GM21786 (cell line): ENCODE data around the gene STXBP1.

ENCODE experiments used
- ATAC-seq: cut with Tn5 transposase; IDR thresholded peaks from one replicate; pipeline ENCODE4 v1.9.1; 2021; ENCODE audit not compliant: unreplicated experiment

Gene STXBP1

GRCh38 chr9:127651697-127652610 lies 39.9 kb downstream of the STXBP1 start:
- no peak for ATAC-seq

- ATAC-seq = no peak
These were observed 40.7 kb downstream of the STXBP1 start for GRCh38 chr9:127652733-127653132.

GRCh38 chr9:127654619-127655018 lies 42.5 kb downstream of the STXBP1 start:
- ATAC-seq = no peak

DNA sequence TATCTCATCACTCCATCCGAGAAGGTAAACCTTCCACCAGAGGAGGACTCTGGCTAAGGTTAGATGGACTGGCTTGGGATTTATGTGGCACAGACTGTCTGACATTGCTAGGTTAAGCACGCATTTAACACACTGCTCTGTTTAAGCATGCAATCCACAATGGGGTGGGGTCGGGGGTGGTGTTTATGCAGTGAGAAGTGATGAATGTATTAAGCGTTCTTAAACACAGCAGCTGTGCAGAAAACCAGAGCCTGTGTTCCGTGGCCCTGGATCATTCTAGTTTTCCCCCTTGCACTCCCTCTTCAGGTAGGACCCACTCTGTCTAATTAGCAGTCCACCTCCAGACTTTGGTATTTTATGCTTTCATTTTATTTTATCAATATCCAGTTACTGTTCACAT lies 46.4 kb downstream of the STXBP1 start:
- no peak for ATAC-seq

GRCh38 chr9:127660886-127661741 lies 49.0 kb downstream of the STXBP1 start:
- no peak for ATAC-seq

GRCh38 chr9:127662617-127663016 lies 50.5 kb downstream of the STXBP1 start:
- ATAC-seq = no peak

DNA sequence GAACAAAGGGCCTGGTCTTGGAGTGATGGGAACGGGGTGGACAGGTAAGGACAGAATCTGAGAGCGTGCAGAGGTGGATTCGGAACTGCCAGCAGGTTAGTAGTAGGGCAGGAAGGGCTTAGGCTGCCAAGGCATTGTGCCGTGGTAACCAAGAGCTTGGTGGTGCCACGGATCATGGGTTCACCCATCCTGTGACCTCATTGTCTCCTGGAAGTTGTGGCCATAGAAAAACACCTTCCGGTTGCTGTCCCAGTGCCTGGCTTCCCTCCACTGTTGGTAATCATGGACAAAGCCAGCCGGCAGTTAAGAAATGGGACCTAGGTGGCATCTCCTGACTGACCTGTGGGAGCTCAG lies 52.2 kb downstream of the STXBP1 start:
- ATAC-seq = no peak

DNA sequence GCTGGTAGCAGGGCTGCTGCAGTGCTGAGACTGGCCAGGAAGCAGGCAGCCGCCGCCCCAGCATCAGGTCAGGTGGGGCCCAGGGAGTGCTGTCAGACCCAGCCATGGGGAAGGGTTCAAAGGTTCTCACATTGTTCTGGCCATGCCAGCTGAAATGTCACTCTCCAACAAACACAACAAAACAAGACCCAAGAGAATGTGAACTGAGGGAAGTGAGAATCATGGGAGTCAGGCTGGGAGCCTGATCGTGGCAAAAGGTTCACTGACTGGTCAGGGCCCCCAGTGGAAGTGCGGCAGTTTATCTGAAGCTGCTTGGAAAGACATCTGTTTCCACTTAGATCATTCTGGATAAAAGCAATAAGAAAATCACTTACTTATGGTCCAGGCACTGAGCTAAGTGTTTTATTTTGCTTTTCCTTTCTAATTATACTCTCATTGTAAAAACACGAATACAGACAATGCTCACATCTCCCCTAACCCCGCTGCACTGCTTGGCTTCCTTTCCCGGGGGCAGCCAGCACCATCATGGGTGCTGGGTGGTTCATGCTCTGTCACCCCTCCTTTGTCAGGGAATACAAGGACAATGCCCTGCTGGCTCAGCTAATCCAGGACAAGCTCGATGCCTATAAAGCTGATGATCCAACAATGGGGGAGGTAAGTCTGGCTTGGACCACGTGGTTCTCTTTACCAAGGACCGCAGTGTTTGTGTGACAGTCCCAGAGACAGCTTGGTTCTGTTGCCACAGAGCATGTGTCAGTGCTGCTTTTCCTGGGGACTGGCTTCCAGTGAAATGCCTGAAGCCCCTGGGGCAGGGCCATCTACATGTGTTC lies 52.8 kb downstream of the STXBP1 start:
- ATAC-seq = no peak

- no peak for ATAC-seq
These were observed 55.2 kb downstream of the STXBP1 start for GRCh38 chr9:127667127-127667844.

DNA sequence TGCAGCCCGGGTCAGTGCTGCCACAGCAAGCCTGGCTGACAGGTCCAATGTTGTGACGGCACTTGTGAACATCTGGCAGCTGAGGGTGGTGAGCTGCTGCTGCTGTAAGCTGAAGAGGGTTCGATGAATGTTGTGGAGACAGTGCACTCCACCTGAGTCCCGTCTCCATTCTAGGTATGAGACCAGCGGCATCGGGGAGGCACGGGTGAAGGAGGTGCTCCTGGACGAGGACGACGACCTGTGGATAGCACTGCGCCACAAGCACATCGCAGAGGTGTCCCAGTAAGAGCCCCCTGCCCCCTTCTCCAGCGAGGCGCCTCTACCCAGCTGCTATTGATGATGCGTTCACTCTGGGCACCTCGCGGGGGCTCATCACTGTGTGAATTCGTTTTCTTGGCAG lies 55.8 kb downstream of the STXBP1 start:
- ATAC-seq = no peak

- ATAC-seq = no peak
These were observed 61.2 kb downstream of the STXBP1 start for GRCh38 chr9:127673234-127673633.

DNA sequence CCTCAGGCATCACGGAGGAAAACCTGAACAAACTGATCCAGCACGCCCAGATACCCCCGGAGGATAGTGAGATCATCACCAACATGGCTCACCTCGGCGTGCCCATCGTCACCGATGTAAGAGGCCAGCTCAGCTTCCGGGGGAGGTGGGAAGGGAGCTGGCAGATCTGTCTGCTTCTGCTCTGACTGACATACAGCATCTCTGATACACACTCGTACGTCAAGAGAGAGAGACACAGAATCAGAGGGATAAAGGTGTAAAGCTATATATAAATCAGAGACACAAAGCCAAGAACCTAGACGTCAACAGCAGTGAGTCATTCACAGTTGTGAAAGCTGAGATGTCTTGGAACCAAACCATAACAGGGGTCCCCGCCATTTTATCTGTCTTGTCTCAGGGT lies 64.6 kb downstream of the STXBP1 start:
- ATAC-seq = no peak

DNA sequence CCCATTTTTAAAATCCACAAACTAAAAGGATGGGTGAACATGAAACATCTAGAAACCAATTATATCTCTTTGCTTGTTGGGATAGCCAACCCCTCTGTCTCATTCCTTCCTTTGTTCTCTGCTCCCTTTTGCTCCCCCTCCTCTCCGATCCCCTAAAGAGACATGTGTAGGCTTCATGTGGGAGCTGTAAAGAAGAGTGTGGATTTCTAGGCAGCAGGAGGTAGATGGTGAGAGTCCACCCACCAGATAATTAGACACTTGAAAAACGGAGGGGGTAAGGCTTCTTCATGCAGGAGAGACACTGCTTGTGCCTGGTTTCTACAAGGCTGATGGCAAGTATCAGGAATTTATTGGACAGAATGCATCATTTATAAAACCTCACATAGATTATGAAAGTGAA lies 67.4 kb downstream of the STXBP1 start:
- no peak for ATAC-seq

- no peak for ATAC-seq
These were observed 68.1 kb downstream of the STXBP1 start for GRCh38 chr9:127680226-127680625.

GRCh38 chr9:127680846-127681245 lies 68.8 kb downstream of the STXBP1 start:
- no peak for ATAC-seq

GRCh38 chr9:127682351-127683136 lies 70.5 kb downstream of the STXBP1 start:
- no peak for ATAC-seq

DNA sequence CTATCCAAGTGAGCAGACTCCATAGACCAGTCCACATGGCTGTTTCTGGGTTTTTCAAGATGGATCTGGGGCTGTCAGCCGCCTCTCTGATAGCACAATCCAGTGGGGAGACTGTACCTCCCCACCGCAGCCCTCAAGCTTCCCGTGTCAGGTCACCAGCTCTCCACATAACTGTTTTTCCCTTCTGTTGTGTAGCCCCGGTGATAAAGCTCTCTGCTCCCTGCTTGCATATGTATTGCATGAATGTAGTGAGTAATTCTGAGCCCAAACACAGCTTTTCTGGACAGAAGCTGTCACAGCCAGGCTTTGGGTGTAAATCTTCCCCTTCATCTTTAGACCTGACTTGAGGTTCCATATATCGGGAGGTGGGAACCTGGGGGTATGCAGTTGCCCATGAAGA lies 71.6 kb downstream of the STXBP1 start:
- ATAC-seq = no peak

- no peak for ATAC-seq
These were observed 72.5 kb downstream of the STXBP1 start for GRCh38 chr9:127684576-127684975.

GRCh38 chr9:127686461-127687393 lies 74.7 kb downstream of the STXBP1 start:
- ATAC-seq = no peak
